Activated gamma-delta T cell treated with anti-CD3 and anti-CD28 coated beads, Interleukin-2, amount 50 U/mL, for 16 hours (primary cell): ENCODE measurements around the gene CLSTN3.

ENCODE experiments used
- DNase-seq: peaks from one replicate; pipeline ENCODE4 v3.0.0-alpha.2; 2020; ENCODE audit warnings: low read depth

The CLSTN3 gene

GRCh38 chr12:7129872-7130691 is at the start of gene CLSTN3:
TSS of gene CLSTN3 (plus strand) at chr12:7130371. CDS start at chr12:7130649, 278 bp downstream.
- peak; percentile 79 for DNase-seq

GRCh38 chr12:7081037-7081436 is 49.1 kb upstream of the CLSTN3 start:
- DNase-seq, result no peak

- no peak for DNase-seq
Observed at GRCh38 chr12:7083125-7083524, 47.0 kb upstream of the CLSTN3 start.

GRCh38 chr12:7089196-7089871 is 40.8 kb upstream of the CLSTN3 start:
- DNase-seq, result no peak

GRCh38 chr12:7090222-7090998 is 39.8 kb upstream of the CLSTN3 start:
- DNase-seq, result no peak

GRCh38 chr12:7091171-7091570 is 39.0 kb upstream of the CLSTN3 start:
- no peak for DNase-seq

GRCh38 chr12:7091660-7092228 is 38.4 kb upstream of the CLSTN3 start:
- DNase-seq, result no peak

GRCh38 chr12:7092229-7092985 is 37.8 kb upstream of the CLSTN3 start, which contains the start of gene C1R:
TSS of gene C1R (minus strand) at chr12:7092445. CDS start at chr12:7092388, 57 bp downstream.
- peak; percentile 57 for DNase-seq

GRCh38 chr12:7092986-7093460 is 37.1 kb upstream of the CLSTN3 start:
- no peak for DNase-seq

- no peak for DNase-seq
Observed at GRCh38 chr12:7093486-7093885, 36.7 kb upstream of the CLSTN3 start.

- DNase-seq, result no peak
Observed at GRCh38 chr12:7093892-7094291, 36.3 kb upstream of the CLSTN3 start.

GRCh38 chr12:7096006-7096932 is 33.9 kb upstream of the CLSTN3 start:
- no peak for DNase-seq

GRCh38 chr12:7096979-7097378 is 33.2 kb upstream of the CLSTN3 start:
- DNase-seq, result no peak

- DNase-seq, result no peak
Observed at GRCh38 chr12:7099290-7099996, 30.7 kb upstream of the CLSTN3 start.

- no peak for DNase-seq
Observed at GRCh38 chr12:7100239-7100638, 29.9 kb upstream of the CLSTN3 start.

GRCh38 chr12:7101047-7101693 is 29.0 kb upstream of the CLSTN3 start:
- no peak for DNase-seq

- DNase-seq, result no peak
Observed at GRCh38 chr12:7101694-7102131, 28.5 kb upstream of the CLSTN3 start.

- no peak for DNase-seq
Observed at GRCh38 chr12:7102582-7102981, 27.6 kb upstream of the CLSTN3 start.
